GM18507 (cell line): ENCODE measurements around the gene NUP98.
A peak's percentile ranks its signal among the peaks of the same experiment; 100 is the strongest.

Experiments
- DNase-seq: peaks from one replicate; pipeline ENCODE4 v3.0.0; 2011; ENCODE audit warnings: low read depth; ENCODE audit not compliant: insufficient read length; ENCODE audit errors: extremely low spot score
- FAIRE-seq: peaks from 2 replicates; lab custom pipeline; 2011; peaks lifted over from hg19 to GRCh38; lab: Jason Lieb, UNC

Gene NUP98

DNA sequence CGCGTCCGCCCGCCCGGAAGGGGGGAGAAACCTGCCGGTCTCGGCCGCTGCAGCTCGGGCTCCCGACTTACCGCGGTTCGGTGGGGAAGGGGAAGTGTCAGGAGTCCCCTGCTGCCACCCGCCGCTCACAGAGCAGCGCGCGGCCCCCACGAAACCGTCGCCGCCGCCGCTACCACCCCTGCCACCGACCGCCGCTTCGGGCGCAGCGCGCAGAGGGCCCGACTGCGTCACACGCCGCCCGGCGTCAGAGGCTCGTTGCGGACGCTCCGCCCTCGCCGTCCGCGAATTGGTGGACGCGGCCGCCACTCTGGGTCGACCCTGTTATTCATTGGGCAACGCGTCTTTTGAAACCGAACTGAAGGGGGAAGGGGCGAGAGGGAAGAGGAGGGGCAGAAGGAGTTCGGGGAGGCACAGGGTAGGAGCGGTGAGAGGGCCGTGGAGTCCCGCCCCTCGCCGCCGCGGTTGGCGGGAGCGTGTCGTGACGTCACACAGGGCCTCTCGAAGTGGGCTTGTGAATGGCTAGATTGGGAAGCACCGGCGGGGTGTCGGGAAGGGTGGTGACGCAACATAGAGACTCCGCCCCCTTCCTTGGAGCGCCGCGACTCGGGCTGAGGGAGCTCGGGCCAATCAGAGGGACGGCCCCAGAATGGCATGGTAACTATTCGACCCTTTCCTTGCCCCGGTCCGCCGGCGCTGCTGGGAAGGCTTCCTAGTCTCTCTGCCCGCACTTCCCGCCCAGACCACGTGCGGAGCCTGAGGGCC lies at the start of gene NUP98:
Gene NUP98, minus strand, starts transcription at position 226 of the 762 bp plus-strand sequence. CDS start 15,437 bp downstream, outside the sequence.
- DNase-seq (peak; percentile 97), FAIRE-seq (peak; percentile 98)

DNA sequence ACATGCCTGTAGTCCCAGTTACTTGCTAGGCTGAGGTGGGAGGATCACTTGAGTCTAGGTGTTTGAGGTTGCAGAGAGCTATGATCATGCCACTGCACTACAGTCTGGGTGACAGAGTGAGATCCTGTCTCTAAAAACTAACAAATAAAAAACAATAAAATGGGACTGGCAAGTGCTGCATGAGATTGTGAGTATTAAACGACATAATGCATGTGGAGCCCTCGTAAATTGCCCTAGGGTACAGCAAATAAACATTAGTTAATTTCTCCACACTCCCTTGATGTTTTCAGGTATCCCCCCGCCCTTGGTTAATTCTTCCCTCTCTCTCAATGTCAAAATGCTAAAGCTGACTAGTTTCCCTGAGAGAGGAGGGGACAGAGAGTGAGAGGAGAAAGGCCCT lies 48.3 kb upstream of the NUP98 start:
- FAIRE-seq: no peak
- no peak for DNase-seq

DNA sequence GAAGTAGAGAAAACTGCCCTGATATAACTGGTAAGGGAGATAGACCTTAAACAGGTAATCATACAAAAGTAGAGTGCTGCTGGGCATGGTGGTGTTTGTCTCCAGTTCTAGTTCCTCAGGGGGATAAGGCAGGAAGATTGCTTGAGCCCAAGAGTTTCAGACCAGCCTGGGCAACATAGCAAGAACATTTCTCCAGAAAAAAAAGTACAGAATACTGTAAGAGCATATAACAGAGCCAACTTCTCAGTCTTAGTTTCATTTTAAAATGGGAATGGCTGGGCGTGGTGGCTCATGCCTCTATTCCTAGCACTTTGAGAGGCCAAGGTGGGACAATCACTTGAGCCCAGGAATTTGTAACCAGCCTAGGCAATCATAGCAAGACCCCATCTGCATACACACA lies 47.9 kb upstream of the NUP98 start:
- no peak for FAIRE-seq
- DNase-seq: no peak

DNA sequence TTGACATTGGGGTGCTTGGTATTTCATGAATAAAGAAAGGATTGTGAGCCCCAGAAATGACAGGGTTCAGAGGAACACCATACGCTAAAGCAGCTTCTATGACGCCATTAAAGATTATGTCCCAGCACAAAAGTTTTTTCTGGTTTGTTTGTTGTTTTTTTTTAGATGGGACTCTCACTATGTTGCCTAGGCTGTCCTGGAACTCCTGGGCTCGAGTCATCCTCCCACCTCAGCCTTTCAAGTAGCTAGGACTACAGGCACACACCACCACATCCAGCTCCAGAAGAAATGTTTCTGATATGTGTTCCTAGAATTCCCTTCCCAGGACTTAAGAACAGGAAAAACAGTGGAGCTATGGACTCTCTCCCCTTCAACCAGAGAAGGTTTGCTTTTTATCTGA lies 46.0 kb upstream of the NUP98 start:
- no peak for DNase-seq
- FAIRE-seq: no peak

DNA sequence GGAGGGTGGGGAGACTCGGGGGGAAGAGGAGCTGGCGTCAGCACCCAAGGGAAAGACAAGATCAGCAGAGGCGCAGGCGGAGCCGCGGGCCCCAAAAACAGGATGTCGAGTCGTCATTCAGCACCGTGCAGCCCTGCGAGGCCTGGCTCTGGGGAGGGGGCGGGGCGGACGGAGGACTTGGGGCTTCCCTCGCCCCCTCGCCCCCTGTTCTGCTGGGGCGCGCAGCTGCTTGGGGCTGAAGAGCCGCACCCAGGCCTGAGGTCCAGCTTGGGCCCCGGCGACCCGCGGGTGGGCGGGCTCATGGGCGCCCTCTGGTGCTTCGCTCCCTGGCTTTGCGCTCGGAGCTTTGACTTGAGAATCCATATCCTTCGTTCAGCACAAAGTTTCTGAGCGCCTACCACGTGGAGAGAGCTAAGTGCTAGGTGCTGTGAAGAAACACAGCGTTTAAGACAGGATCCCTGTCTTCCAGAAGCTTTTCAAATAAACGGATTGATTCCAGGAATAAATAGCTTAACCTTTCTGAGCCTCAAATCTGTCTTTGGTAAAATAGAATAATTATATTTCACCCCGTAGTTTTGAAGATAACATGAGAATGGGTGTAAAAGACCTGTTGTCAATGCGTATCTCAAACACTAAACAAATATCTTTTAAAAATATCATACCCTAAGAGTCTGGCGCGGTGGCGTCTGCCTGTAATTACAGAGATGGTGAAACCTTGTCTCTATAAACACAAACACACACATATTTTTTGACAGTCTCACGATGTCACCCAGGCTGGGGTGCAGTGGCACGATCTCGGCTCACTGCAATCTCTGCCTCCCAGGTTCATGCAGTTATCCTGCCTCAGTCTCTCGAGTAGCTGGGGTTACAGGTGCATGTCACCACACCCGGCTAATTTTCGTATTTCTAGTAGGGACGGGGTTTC lies 44.3 kb upstream of the NUP98 start:
- peak; percentile 56 for DNase-seq
- FAIRE-seq: peak; percentile 76

DNA sequence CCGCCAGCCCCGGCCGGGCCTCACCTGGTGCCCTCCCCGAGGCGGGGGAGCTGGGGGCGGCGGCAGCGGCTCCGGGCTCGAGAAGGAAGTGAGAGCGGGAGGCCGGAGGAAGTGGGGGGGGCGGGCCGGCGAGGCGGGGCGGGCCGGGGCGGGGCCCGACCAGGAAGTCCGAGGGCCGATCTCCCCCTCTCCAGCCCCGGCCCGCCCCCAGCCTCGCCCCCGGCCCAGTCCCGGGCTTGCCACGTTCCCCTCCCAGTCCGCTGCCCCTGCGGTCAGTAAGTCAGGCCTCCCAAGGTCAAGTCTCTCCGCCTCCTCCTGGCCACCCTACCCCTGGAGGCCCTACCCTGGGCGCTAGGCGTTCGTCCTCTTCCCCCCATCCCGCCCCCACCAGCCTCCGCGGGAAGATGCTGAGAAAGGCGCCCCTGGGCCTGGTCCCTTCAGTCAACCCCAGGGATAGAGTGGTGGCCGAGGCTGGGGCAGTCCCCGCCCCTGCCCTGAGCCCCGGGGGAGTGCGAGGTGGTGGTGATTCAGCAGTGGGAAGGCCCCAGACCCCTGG lies 43.6 kb upstream of the NUP98 start, which contains the start of gene RHOG:
Gene RHOG, minus strand, starts transcription at position 90 of the 556 bp plus-strand sequence. CDS start 12,821 bp downstream, outside the sequence.
- DNase-seq (peak; percentile 62), FAIRE-seq (no peak)

DNA sequence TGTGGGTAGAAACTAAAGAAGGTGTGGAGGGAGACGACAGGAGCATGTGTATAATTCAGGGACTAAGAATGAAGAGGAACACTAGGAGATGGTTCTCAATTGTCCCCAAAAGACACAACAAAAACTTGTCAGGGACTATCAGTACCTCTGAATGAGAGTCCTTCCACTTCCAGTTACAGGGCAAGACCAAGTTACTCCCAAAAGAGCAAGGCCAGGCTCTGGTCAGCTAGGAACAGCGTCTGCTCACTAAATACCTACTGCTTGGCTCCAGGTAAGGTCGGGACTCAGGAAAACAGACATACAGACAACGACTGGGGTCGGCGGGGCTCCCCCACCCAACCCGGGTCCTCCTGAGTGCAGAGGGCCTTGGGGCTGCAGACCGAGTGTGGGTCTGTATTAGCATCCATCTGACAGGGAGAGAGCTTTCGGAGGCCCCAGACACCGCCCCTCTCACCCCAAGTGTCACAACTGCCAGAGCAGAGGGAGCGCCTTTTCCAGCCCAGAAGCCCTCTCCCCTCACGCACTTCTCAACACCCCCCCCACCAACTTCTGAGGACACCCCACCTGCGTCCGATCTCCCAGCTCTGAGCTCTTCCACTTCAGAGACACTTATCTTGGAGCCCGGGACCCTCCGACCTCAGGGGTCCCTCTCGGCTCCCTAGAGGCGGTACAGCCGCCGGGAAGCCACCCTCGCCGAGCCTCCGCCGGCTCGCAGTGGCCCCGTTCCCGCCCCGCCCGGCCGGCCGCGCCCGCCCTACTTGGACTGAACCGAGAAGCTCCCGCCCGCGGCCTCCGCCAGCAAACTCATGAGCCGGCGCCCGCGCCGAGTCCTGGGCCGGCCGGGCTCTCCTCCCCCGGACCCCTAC lies 42.9 kb upstream of the NUP98 start:
- FAIRE-seq: no peak
- no peak for DNase-seq

DNA sequence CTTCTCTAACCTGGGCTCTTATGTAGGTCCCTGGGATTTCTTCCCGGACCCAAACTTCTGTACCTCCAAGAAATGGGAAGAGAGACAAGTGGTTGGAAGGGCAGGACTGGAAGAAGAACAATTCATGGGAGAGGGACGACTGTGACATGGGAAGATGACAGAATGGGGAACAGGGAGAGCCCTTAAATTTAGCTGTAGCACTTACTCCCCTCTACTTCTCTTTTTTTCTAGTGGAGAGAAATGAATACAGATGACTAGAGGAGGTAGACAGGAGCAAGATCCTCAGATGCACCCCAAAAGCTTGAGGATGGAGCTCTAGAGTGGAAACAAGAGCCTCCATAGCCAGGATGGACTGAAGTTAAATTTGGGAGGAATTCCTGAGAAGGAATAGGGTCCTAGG lies 41.1 kb upstream of the NUP98 start:
- no peak for DNase-seq
- FAIRE-seq: no peak

DNA sequence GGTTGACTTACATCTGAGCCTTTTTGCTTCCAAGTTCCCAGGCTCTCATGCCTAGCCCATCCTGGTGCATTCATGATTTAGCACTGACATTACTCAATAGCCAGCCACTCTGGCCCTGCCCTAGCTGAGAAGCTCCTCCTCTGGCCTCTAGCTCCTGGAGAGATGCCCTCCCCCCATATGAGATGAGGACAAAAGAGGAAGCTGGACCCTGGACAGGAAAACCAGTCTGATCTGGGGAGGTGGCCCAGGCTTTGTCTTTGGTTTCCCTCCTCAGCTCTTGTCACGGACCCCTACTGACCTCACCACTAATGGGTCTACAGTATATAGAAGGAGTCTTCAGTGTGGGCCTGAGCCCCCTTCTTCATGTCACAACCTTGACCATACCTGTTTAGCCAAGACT lies 40.4 kb upstream of the NUP98 start:
- DNase-seq (no peak), FAIRE-seq (peak; percentile 62)

DNA sequence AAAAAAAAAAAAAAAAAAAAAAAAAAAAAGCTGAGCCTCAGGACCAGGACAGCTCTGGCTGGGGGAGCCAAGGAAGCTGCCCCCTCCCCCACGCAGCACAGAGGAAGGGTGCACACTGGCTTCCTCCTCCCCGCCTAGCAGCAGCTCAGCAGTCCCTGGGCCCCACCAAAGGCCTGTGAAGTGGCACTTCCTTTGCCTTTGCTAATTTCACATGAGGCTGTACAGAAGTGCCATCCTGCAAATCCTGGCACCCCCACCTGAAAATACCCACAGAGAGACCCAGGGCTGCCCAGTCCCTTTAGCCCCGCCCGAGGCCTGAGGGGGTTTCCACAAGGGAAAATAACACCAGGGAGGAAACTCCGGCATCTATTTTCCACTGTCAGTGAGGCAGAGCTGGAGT lies 39.5 kb upstream of the NUP98 start:
- FAIRE-seq (peak; percentile 71), DNase-seq (no peak)

DNA sequence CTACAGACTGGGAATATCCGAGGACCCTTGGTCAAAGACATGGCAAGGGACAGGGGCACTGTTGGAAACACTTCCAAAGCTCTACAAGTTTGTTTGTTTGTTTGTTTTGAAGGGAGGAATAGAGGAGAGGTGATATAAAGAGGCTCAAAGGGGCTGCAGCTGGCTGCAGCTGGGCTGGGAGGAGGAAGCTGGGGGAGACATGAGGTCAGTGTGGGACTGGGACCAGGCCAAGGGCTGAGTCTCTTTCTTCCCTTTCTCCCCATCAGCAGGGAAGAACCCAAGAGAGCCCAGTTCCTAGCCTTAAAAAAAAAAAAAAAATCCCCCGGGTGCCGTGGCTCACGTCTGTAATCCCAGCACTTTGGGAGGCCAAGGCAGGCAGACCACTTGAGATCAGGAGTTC lies 38.4 kb upstream of the NUP98 start:
- no peak for DNase-seq
- no peak for FAIRE-seq

DNA sequence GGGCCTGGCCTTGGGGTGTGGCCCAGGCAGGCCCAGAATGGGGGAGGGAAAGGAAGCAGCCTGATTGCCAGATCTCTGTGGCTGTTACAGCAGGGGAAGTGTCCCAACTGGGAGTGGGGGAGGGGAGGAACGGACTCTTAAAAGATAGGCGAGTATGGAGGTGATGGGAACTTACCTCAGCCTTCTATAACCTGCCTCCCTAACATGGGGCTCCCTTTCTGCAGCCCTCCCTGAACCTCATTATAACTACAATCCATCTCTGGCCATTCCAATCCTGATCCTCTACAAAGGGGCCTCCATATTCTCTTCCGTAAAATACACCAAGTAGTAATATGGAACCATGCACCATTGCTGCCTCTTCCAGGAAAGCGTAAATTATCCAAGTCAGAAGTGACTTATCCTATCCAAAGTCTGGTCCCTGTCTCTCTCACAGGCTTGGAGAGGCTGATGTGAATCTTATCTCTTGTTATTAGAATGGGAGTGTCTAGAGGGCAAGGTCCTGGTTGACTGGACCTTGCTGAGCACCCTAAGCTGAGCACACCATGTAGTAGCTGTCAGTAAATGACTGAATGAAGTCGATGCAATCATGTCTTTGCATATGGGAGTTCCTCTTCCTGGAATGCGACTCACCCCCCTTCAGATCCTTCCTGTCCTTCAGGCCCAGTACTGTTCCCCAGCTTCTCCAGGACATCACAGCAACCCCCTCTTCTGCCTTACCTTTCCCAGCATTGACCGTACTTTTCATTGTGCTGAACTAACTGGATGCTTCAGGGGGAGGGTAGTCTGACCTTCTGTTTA lies 37.5 kb upstream of the NUP98 start:
- no peak for FAIRE-seq

DNA sequence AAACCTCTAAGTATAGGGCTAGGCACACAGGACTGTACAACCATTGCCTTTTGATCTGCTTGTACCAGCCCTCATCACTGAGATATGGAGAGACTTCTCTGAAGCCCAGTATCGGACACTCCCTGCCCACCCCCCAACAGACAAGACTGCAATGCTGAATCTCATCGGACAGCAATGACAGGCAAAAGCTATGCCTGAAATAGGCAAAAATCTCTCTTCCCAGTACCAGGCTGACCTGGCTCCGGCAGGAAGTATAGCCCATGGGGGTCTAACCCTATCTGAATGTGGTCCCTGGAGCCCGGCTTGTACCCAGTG lies 37.0 kb upstream of the NUP98 start:
- FAIRE-seq (no peak), DNase-seq (no peak)

More for the DNA sequence above, 37.5 kb upstream of the NUP98 start:
- DNase-seq: no peak

DNA sequence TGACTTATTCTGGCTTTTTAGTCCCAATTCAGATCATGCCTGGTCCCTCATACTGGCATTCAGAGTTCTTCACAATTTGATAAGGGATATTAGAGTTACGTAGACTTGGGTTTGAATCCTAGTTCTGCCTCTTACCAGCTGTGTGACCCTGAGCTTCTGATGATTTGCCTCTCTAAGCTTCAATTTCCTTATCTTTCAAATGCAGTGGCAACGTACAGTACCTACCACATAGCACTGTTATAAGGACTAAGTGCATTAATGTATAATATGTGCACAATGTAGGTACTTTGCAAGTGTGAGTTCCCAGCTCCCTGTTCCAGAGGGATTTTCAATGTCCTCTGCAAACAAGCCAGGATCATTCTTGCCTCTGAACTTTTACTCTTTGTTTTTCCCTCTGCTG lies 36.1 kb upstream of the NUP98 start:
- no peak for DNase-seq
- FAIRE-seq: no peak

DNA sequence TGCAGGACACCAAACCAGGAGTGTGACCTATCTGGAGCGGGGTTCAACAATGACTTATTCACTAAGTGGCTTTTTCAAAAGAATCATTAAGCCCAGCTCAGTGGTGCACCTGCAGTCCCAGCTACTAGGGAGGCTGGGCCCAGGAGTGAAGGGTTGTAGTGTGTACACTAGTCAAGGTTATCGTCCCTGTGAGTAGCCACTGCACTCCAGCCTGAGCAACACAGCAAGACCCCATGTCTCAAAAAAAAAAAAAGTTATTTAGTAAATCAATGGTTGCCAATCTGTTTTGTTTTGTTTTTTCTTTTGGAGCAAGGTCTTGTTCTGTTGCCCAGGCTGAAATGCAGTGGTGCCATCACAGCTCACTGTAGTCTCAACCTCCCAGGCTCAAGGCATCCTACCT lies 35.5 kb upstream of the NUP98 start:
- no peak for DNase-seq
- no peak for FAIRE-seq

DNA sequence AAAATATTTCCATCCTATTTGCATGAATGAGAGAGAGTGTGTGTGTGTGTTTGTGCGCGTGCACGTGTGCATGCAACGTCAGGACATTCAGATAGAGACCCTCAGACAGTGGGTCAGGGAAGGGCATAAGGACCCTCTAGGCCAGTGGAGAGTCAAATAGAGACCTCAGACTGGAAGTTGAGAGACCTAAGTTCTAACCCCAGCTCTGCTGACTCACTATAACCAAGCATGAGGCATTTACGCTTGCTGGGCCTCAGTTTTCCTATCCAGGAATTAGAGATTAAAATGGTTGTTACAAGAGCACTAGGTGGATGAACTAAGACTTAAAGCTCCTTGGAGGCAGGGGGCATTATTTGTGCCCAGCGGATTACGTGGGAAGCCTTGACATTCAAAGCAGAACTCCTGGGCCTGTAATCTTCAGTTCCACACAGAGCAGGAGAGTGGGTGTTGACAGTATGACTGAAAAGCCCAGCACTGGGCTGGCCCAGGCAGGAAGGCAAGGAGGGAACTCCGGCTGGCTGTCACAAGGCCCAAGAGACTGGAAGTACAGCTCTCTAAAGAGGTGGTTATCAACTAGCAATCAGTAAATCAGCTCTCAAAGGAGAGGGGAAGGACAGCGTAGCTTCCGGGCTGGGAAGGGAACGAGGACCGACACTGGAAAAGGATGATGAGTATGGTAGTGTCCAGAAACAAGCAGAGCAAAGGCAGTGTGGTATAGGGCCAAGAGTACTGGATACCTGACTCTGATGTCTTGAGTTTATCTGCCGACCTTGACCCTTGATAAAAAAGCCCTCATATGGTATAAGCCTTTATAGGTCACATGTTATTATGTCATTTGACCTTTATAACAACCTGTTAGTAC lies 34.3 kb upstream of the NUP98 start:
- DNase-seq (no peak), FAIRE-seq (no peak)

DNA sequence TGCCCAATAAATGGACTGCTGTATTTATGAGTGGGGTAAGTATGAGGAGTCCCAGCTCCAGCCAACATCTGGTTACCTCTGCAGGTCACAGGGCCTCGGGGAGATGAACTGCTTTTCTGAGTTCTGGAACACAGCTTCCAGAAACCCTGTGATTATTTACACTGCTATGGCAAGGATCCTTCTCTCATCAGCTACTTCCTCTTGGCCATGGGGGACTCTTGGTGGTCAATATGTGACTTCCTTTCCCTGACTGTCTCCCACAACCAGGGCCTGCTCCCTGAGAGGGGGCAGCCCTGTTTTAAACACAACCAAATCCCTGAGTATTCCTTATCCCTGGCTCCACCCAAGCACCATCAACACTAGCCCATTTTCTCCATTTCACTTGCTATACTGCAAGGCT lies 33.4 kb upstream of the NUP98 start:
- FAIRE-seq (no peak), DNase-seq (no peak)

DNA sequence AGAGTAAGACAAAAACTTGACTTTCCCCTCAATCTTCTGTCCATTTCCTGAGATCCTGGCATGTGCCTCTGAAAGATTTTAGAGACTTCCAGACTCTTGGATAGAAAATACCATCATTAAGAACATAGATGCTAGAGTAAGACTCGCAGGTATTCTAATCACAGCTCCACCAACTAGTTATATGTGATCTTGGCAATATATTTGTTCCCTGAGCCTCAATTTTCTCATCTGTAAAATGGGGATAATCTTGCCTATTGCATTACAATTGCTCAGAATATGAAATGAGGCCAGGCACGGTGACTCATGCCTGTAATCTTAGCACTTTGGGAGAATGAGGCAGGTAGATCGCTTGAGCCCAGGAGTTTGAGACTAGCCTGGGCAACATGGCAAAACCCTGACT lies 32.7 kb upstream of the NUP98 start:
- FAIRE-seq: no peak
- no peak for DNase-seq
